GM11168 (cell line): ENCODE data around the gene CSKMT.
"Not testable (repeated sequence)": the region's sequence is repeated elsewhere in the genome, so short reads cannot be mapped to it uniquely, and the experiment has no call there.

Source experiments
- in situ Hi-C: fragments of 300-500 bp; cut with MboI; formaldehyde crosslinking; loops from one replicate; pipeline ENCODE4 v1.12.0; 2022; ENCODE audit warnings: low sequenced_read_pairs; ENCODE audit not compliant: unreplicated experiment

Gene CSKMT

DNA sequence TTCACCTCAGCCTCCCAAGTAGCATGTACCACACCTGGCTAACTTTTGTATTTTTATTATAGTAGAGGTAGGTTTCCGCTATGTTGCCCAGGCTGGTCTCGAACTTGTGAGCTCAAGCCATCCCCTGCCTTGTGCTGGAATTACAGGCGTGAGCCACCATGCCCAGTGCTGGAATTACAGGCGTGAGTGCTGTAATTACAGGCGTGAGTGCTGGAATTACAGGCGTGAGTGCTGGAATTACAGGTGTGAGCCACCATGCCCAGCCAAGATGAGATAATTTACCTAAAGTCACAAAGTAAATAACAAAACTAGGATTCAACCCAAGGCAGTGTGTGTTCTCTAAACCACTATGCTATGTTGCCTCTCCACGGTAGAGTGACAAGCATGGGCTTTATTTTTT lies 17.4 kb downstream of the CSKMT start:
- in situ Hi-C loops: no loop called here

DNA sequence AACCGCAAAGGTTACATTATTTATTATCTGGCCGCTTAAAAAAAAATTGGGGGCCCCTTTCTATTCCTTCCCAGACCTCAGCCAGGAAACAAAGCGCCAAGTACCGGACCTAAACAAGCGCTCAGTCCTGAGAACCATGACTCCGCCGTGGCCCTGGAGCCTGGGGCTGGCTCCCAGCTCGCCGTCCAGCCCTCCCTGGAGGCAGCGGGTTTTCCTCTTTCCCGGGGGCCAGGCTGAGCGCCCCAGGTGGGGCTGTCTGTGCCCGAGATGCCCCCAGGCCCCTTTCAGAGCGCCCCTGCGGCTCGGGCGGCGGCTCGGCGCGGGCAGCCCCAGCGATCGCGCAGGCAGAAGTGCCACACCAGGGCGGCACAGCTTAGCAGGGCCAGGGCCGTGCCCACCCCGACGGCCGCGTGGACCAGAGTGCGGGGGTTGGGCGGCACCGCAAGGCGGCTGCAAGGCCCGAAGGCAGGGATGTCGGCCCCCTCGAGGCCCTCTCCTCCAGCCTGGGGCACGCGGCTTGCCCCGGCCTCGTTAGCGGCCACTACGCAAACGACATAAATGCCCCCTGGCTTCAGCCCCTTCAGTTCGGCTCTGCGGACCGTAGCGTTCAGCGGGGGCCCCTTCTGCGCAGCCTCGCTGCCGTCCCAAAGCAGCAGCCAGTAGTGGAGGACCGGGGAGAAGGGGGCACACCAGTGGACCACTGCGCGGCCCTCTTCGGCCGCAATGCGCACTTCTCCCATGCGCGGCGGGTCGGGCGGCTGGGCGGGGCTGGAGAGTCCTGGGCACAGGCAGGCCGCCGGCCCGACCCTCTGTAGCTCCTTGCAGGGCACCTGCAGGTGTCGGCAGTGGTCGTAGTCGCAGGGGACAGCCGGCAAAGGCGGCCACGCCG lies 22.6 kb downstream of the CSKMT start:
- in situ Hi-C loops: no loop called here

DNA sequence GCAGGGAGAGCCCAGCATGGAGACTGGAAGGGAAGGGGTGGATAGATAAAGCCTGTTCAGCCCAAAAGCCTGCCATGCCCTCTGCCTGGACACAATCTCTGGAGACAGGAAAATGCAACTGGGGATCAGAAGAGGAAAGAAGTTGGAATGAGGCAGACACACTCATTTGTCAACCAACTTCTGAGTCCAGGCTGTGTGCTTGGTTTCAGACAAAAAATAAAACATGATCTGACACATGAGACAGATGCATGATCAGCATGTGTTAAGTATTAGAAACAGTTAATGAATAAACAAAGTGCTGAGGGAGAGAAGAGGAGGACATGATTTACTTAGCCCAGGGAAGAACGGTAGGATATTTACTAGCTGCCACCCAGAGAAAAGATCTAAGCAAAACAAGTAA lies 23.4 kb downstream of the CSKMT start:
- in situ Hi-C loops: no loop called here

DNA sequence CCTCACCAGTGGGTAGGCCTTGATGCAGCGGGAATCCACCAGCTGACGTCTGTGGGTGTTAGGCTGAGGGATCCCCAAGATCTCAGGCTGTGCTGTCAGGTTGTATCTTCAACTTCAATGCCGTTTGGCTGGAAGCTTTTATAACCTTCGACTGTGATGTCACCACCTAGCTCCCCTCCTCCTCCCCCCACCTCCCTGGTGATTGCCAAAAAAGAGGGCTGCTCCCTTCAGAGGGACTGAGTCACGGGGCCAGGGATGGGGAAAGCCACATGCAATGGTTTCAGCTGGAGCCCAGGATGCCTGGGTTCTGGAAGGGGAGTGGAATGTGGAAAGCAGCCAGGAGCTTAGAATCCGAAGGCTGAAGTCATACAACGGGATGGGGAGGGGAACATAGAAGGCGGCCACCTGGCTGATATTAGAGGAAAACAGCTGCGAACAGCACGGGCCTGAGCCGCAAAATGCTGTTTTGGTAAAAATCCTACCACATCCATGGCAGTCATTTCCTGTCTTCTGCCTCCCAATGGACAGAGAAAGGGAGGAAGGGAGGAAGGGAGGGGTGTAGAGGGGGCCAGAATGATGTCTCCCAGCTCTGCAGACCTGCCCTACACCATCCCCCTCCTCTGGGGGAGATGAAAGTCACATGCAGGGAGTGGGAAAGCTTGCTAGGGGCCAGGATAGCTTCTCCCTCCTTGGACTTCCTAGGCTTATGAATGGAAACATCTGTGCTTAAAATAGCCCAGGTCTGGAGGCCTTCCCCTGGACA lies 24.5 kb downstream of the CSKMT start, which contains the start of gene LRRN4CL:
LRRN4CL (minus strand) TSS at position 110 of the 763 bp plus-strand sequence. CDS start 1,022 bp downstream, outside the sequence.
- in situ Hi-C loops: no loop called here

DNA sequence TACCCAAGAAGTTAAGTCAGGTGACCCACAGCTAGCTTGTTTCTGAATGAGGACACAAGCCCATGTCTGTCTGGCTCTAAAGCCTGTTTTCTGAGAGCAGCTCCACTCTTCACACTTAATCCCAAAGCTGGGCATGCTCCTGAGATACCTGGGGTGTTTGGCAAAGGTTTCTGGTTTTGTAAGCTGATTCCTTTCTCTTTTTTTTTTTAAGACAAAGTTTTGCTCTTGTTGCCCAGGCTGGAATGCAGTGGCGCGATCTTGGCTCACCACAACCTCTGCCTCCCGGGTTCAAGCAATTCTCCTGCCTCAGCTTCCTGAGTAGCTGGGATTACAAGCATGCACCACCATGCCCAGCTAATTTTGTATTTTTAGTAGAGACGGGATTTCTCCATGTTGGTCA lies 28.5 kb downstream of the CSKMT start:
- in situ Hi-C loops: not testable (repeated sequence)

DNA sequence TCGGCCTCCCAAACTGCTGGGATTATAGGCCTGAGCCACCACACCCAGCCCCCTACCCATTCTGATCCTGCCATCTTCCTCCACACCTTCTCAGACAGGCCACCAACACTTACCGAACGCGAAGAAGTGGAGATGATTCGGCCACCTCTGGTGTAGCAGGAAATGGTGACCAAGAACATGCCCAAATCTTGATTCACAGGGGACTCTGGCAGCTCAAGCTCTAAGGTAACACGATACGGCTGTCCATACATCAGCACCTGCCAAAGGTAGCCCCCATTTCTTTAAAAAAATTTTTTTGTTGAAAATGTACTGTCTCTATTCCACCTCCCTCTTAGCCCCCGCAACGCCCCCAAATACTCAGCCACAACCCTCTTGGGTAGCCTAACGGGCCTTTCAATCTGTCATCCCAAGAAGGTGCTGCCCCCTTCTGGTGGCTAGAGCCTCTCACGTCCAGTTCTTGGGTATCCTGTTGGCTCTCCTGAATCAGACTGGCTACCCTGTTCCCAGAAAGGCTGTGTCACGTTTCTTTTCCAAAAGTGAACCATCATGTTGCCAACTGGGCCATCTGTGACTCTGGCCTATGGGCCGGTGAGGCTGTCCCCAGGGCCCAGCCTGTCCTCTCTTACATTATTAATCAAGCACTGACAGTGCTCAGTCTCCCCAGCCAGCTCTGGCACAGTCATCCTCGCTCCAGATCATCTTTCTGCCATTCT lies 29.5 kb downstream of the CSKMT start:
- in situ Hi-C loops: no loop called here

DNA sequence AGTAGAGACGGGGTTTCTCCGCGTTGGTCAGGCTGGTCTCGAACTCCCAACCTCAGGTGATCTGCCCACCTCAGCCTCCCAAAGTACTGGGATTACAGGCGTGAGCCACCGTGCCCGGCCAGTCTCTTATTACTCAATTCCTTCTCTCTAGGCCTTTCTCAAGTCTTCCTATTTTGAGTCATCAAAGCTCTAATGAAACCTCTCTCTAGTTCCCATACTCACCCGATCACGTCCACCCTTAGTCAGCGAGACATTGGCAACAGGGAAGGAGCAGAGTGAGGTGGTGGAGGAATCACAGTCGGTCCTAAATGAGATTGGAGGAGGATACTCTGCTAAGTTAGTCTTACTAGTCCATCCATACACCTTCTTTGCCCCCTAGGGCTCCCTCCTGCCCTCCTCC lies 37.1 kb downstream of the CSKMT start:
- in situ Hi-C loops: no loop called here

DNA sequence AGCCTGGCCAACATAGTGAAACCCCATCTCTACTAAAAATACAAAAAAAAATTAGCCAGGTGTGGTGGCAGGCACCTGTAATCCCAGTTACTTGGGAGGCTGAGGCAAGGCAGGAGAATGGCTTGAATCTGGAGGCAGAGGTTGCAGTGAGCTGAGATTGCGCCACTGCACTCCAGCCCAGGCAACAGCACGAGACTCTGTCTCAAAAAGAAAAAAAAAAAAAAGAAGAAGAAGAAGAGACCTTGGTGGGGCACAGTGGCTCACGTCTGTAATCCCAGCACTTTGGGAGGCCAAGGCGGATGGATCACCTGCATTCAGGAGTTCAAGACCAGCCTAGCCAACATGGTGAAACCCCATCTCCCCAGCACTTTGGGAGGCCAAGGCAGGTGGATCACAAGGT lies 38.8 kb downstream of the CSKMT start:
- in situ Hi-C loops: not testable (repeated sequence)

DNA sequence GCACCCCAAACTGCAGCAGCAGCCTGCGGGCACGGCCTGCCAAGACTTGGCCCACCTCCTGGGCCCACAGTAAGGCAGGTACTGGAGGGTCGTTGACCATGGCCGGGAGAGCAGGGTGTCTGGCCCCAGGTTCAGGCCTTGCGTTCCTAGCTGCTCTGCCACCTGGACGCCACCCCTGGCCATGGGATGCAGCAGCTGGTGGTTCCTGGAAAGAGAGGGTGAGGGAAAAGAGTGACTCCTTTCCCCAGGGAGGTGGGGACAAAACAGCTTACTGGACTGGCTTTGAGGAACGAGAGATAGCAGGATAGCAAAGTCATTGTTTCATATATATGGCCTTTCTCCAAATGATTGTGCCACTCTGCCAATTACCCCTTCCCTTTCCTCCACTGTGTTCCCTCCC lies 40.3 kb downstream of the CSKMT start:
- in situ Hi-C loops: no loop called here

DNA sequence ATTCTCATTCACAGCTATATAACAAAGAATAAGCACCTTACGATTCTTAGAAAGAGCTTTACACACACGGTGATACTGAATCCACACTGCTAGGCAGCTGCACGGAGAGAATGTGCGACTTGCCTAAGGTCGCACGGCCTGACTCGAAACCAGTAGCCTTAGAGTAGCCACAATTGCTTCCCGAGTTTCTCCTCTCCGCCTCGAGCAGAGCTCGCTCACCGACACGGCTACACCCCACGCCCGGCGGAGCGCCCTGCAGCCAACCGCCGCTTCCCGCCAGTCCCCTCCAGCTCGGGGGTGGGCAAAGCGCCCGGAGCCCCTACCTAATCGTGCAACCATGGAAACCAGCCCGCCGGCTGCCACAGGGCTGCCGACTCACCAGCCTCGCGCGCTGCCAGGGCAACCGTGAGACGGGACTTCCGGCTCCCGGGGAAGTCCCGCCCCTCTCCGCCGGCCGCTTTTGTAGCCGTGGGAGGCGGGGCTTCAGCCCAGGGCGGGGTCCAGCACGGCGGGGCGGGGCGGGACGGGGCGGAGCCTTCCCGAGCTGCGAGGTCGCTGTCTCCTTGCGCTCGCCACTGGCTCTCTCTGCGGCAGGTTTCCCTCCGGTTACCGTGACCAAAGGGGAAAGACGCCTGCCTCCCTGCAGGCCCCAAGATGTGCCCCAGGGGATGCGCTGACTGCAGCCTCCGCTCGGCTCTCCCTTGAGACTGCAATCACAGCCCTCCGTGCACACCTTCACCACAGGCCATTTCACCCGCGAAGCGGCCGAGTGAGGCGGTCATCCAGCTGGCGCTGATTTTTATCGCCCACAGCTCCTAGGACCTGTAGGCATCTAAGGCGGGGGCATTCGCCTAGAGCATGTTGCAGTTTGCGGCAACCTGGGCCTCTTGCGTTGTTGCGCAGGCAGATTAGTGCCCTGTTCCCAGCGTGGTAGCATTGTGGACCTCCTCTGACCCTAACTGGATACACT lies 41.1 kb downstream of the CSKMT start:
- in situ Hi-C loops: no loop called here

DNA sequence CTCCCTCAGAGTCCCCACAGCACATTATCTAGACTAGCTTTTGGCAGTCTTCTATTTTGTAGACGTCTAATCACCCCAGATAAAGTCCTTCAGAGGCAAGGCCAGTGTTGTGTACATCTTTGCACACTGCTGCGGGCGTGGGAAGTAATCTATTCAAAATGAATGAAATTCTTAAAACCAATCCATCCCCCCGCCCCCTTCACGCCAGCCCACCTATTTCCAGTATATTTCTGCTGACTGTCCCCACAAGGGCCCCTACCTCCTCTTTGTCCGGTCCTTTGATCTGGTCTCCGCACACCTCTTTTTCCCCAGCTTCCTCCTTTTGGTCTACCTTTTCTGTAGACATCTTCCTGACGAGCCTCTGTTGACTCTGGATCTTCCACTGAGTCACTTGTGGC lies 41.7 kb downstream of the CSKMT start:
- in situ Hi-C loops: no loop called here

DNA sequence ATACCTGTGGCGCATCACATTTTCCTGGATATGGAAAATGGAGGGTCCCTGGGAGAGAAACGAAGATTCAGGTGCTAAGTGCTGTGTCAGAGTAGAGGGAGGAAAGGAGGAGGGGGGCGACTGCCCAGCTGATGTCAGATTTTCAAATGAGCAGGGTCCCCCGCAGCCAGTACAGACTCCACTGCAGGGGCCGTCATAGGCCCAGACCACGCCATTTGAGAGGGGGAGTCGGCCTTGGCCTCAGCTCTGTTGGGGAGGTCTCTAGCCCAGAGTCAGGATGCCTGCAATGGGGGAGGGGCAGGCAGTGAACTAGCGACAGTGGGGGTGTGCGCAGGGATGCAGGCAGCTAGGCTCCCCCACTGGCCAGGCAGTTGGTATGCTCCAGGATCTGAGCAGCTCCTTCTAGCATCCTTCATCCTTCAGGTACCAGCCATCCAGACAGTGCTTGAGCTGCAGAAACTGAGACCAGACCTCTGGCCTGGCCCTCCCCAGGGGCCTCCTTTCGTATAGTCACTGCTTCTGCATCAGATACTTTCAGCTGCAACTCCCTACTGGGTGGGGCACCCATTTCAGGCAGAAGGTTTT lies 42.3 kb downstream of the CSKMT start, which contains the start of the genes BSCL2 and GNG3:
BSCL2 (minus strand) TSS at position 148 of the 585 bp plus-strand sequence. CDS start 229 bp downstream, outside the sequence.
GNG3 (plus strand) TSS at position 400 of the 585 bp plus-strand sequence. CDS start 620 bp downstream, outside the sequence.
- in situ Hi-C loops: no loop called here

DNA sequence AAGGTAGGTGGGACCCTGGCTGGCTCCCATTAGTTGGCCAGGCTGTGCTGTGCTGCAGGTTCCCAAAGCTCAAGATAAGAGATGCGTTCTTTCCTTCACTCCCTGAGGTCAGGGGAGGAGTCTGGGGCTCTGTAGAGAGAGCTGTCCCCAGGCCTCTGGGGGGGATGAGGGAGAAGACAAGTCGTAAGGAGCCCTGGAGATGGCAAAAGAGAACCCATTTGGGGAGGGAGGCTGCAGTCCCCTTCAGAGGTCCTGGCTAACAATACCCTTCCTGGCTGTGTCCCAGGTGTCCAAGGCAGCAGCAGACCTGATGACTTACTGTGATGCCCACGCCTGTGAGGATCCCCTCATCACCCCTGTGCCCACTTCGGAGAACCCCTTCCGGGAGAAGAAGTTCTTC lies 43.3 kb downstream of the CSKMT start:
- in situ Hi-C loops: no loop called here

DNA sequence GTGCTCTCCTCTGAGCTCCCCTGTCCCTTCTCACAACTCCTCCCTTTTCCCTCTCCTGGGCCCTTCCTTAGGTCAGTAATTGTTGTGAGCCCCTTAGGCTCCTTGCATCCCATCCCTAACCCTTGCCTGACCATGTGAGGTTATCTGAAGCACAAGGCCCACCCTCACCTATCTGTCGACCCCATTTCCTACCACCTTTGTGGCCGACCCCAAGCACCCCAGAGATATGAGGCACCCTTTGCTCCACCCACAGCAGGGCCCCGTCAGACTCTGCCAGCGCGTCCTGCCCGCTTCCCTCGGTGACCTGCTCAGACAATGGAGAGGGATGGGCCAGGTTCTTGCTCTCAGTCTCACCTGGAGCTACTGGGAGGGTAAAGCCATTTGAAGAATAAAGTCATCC lies 43.7 kb downstream of the CSKMT start:
- in situ Hi-C loops: no loop called here

DNA sequence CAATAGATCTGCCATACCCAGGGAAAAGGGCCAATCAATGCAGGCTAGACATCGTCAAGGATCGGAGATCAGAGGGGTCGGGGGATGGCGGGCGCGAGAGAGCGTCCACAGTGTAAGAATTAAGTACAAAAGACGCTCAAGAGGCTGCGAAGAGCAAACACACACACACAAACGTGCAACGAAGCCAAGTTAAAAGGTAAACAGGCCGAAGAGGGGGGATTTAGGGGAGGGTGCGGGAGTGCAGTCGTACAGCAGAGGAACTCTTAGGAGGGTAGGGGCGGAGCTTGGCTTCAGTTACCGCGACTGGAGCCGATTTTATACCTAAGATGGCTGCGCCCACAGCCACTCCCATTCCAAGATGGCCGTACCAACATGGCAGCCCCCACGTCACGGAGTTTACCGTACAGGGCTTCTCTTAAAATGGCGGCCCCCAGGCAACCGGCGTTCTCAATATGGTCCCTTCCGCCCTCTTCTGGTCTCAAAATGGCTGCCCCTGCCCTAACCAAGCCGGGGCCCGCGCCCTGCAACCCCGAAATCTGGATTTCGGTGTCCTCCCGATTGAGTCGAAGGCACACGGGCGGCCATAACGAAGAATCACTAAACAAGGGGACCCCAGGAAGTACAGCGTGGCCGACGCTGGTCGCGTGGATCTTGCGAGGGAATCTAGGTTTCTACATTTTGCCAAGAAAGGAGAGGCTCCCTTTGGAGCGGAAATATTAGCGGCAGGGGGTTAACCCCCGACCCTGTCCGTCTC lies 44.3 kb downstream of the CSKMT start:
- in situ Hi-C loops: no loop called here

DNA sequence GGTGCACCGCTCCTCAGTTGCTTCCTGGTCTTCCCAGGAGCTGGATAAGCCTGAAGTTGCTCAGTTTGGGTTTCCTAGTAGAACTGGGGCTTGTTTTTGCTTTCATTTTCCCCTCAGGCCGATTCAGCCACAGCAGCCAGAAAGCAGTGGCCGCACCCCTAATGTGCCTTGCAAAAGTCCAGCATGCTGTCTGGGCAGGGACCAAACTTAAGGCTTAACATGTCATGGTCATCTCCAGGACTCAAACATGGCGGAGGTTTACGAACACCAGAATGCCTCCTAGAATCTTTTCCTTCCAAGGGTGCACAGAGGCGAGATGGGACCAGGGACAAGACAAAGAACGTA lies 44.9 kb downstream of the CSKMT start:
- in situ Hi-C loops: no loop called here

DNA sequence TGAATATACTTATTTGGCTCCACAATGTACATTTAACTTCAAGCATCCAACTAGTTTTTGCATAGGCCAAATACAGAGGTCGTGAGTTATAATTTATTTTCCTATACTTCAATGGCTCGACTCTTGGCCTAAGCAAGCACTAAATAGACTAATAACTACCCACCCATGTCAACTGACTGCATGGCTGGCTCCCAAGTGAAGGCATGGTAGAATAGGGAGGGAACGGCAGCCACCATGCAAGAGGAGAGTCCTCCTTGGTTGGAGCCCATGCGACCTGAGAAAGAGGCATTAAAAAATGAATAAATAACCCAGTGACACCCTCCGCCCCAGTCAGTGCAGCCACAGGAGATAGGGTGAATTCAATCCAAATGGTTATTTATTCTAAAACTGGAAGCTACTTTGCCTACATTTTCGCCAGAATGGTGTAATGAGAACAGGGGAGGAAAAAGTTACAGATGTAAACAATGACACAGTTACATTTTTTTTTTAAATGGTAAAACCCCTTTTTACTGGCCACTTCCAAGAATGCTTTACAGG lies 47.2 kb downstream of the CSKMT start:
- in situ Hi-C loops: no loop called here

DNA sequence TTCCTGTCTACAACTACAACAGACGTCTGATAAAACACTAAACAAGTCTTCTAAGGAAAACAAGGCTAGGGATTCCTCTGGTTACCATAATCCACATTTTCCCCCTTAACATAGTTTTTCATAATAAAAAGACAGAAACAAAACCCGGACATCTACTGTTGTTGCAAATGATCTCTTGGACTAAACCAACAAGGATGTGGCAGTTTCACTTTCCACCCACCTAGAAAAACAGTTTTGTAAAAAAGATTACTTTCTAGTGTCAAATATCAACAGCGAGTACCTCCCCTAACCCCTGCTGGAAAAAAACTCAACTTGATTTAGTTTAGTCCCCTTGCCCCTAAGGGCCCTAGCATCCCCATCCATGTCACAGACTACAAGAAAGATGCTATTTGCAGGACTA lies 47.7 kb downstream of the CSKMT start:
- in situ Hi-C loops: no loop called here
